Endothelial cell of hepatic sinusoid (primary cell): ENCODE measurements around the gene ELL.

Experiments used
- in situ Hi-C: cut with HindIII; loops from 2 replicates; pipeline ENCODE4 v1.10.0; 2017; ENCODE audit warnings: low sequenced_read_pairs

Gene ELL

DNA sequence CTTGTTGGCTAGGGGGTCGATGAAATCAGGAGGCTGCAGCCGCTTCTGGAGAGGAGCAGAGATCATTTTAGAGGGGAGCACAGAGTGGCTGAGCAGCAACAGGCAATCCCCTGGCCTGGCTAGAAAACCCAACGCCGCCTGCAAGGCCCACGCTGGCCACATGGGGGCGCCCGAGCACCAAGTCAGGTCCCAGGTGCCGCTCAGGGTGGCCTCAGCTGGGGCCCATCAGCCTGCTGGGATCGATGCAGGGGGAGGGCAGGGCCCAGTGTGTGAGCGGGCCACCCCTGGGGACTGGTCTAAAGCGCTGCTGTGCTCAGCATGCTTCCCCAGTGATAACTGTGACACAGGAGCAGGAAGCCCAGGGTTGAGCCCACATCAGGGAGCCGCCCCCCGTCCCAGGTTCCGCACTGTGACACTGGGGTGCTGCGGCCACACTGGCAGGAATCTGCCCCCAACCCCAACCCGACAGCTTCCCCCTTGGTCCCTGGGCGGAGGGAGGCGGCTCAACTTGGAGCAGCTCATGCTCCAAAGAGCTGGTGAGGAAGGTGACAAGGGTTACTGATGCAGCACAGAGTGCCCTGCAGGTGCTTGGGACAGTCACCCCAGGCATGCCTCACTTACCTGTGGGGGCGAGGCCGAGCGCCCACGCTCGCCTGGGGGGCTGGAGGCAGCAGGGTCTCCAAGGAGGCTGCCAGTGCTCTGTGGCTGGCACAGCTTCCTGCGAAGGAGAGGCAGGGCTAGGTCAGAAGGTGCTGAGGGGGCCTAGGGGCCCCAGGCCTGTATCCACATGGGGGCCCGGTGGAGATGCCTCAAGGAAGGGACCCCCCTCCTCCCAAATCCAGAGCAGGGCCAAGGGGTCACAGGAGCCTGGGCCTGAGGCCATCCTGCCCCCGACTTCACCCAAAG lies 70.7 kb downstream of the ELL start:
- in situ Hi-C loops, result no loop called here

DNA sequence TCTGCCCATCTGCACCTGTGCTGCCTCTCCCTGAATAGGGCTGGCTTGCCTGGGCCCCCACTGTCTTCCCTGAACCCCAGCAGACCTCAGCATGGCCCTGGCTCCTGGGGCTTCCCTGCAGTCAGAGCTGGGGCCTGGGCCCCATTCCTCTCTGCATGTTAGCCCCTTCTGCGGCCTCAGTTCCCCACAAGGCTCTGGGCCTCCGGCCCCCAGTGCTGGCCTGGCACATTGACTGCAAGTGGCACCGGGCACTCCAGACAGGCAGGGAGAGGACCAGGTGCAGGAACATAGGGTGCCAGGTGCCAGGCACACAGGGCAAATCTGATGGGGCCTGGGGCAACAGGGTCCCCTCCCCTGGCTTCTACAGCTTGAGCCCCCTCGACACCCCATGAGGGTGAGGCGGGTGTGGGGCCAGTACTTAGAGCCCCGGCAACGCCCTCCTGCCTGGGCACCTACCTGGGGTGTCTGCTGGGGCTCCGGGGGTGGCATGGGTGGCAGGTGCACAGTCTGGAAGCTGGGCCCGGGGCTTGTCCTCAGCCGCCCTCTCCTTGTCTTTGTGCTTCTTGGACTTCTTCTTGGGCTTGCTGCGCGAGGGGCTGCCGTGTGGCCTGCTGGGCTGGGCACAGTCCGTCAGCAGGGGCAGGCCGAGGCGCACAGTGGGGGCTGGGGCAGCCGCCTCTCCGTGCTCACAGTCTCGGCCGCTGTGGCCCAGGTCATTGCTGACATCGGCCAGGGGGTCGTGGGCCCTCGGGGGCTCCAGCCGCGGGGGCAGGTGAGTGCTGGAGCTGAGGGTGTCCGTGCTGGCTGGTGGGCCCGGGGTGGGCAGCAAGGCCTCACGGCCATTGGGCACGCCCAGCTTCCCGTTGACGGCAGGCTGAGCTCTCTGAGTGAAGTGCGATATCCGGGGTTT lies 71.6 kb downstream of the ELL start:
- in situ Hi-C loops, result no loop called here

DNA sequence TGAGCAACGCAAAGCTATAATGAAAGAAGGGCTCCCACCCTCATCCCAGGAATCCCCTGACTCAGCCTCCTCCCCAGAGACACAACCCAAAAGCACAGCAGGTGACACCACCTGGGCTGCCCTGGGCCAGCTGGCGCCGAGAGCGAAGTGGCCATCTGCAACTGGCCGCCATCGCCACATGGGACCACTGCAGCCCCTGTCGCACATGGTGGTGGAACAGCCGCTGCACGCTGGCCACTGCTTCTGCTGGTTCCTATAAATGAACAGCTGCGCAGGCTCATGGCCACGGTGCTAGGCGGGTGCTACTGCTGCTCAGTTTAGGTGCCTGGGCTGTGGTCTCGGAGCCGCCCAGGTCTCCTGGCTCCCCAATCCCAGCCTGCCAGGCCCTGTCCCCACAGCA lies 72.3 kb downstream of the ELL start:
- in situ Hi-C loops, result no loop called here

DNA sequence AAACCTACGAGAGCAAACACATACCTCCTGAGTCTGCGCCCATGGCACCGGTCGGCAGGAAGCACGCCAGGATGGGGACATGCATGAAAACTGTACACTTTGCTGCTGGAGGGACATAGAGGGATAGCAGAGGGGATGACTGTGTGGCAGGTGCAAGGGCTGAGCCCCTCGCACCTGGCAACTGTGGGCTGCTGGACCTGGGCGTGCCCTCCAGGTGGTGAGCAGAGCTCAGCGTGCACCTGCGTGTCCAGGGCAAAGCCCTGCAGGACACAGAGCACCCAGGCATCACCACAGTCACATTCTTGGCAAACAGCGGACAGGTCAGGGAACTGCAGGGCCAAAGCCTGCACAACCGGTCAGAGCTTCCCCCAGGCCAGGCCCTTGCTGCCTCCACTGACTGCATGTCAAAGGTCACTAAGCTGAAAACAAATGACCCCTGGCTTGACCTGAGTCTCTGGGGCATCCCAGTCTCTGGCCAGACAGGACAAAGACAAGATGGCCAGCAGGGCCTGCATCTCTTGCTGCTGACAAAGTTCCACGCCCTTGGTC lies 75.0 kb downstream of the ELL start:
- in situ Hi-C loops, result no loop called here

DNA sequence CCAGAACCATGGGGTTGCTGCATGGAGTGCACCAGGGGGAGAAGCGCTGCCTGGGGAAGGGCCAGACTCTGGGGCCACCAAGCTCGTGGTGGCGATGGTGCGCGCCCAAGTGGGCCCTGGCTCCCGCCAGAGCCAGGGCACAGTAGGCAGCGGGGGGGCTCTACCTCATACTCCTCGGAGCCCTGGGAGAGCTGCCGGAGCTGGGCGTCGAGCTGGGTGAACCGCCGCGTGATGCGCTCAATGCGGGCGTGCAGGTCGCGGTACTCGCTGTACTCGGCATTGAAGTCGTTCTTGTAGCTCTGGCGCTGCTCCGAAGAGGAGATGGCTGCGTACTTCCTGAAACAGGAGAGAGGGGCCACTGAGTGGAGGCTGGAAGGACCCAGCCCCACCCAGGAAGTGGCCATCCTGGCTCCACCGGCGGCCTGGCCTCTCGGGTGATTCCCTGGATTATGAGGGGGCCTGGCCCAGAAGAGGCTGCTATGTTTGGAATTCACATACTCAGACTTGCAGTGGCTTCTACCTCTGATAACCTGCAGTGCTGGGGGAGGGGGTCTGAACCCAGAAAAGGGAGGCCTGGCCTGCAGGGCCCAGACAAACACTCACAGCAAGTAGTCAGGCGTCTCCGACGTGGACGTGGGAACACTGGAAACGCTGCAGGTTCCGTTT lies 75.6 kb downstream of the ELL start:
- in situ Hi-C loops, result no loop called here

DNA sequence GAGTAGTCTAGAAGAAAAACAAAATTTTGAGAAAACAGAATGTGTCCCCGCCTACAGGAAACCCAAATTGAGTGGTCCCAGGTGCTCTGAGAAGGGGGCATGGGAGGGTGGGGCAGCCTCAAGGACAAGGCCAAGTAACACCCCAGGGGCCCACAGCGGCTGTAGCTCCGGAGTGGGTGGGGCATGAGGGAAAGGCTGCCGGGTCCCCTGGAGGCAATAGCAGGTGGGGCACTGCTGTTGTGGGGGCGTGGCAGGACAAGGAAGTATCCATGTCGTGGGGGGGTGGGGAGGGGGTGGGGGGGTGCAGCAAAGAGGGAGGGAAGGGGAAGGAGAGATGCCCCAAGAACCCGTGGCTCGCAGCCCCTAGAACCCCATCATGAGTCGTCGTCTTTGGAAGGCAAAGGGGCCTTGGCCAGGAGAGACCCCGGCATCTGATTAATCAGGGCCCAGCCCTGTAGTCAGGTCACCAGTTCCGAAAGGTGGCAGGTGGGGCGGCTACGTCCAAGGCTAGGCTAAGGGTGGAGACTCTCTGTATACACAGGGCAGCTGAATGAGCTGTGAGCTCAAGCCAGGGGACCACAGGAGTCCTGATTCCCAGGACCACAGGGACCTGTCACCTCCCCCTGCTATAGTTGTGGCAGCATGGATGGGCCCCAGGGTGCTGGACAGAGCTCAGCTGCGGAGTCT lies 76.5 kb downstream of the ELL start:
- in situ Hi-C loops, result no loop called here

DNA sequence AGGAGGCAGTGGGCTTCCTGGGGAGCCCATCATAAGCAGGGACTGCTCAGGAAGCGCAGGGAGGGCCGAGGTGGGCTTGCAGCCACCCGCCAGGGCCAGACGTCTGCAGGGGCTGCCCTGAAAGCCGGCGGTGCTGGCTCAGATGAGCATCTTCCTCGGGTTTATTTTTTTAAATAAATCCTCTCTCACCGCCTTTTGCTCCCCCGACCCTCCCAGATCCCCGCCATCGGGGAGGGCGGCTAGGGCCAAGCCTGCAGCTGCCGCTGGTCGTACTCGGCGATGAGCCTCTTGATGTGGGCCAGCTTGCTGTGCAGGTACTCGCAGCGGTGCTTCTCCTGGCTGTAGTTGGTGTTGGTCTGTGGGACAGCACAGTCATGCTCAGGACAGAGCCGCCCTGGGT lies 77.4 kb downstream of the ELL start:
- in situ Hi-C loops, result no loop called here

DNA sequence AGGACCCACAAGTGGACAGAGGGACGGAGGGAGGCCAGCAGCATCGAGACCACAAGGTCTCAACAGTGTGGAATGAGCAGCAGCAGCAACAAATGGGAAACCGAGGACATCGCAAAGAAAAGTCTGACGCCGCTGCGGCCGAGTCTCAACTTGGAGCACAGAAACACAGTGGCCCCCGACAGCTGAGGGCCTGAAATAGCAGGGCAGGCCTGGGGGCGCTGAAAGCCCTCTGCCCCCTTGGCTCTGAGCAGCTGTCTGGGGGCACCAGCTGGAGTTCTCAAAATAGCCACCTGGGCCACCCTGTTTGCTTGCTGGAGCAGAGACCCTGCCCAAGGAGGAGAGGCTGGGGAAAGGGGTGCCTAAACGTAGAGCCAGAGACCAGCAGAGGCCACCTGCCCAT lies 78.0 kb downstream of the ELL start:
- in situ Hi-C loops, result no loop called here

DNA sequence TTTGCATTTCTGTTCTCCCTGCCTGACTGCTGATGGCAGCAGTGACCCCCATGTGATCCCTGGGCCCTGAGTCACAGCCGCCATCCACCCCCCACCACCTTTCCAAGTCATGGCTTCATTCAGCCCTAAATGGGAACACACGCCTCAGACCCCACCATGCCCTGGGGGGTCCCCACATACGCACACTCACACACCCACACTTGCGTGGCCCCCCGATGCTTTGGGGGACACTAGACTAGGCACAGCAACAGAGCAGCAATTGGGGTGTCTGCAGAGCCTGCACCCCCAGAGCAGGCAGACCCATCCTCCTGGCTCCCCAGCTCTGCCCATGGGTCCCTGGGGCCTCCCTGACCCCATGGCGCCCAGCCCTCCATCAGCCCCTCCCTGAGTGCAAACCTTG lies 78.5 kb downstream of the ELL start:
- in situ Hi-C loops, result no loop called here

DNA sequence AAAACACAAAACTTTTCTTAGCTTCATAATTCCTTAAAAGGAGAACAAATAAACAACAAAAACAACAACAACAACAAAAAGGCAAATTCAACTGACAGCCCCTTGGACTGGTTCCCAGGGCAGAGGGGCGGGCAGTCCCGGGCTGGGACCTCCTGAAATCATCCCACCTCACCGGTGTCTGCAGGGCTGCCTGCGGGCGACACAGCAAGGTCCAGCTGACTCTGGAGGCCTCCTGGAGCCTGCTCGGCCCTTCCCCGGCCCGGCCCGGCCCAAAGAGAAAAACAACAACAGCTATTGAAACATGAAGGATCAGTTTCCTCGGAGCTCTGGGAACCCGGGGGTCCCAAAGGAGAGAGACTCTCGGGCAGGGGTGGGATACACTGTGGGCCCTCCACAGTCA lies 78.9 kb downstream of the ELL start:
- in situ Hi-C loops, result no loop called here

DNA sequence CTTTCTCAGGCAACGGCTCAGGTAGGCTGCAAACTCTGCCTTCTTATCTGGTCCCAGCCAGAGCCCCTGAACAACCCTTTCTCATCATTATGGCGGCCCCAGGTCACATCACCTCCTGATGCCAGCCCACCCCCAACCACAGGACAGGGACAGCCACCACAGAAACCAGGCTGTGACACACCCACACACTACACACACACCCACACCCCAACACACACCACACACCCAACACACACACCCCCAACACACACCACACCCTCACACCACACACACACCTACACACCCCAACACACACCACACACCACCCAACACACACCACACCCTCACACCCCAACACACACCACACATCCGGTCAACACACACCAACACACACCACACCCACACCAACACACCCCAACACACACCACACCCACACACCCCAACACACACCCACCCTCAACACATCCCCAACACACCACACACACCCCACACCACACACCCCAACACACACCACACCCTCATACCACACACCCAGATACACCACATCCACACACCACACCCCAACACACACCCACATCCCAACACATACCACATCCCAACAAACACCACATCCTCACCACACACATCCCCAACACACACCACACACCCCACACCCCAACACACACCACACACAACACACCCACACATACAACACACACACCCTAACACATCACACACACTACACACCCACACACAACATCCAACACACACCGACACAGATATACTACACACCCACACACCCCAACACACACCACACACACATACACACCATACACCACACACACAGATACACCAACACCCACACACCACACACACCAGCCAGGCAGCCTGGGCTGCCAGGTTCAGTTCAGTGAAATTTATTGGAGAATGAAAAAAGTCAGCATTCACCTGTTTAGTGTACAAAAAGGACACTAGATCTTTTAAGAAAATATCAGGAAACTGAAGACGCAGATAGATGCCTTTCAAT lies 79.8 kb downstream of the ELL start:
- in situ Hi-C loops, result no loop called here

DNA sequence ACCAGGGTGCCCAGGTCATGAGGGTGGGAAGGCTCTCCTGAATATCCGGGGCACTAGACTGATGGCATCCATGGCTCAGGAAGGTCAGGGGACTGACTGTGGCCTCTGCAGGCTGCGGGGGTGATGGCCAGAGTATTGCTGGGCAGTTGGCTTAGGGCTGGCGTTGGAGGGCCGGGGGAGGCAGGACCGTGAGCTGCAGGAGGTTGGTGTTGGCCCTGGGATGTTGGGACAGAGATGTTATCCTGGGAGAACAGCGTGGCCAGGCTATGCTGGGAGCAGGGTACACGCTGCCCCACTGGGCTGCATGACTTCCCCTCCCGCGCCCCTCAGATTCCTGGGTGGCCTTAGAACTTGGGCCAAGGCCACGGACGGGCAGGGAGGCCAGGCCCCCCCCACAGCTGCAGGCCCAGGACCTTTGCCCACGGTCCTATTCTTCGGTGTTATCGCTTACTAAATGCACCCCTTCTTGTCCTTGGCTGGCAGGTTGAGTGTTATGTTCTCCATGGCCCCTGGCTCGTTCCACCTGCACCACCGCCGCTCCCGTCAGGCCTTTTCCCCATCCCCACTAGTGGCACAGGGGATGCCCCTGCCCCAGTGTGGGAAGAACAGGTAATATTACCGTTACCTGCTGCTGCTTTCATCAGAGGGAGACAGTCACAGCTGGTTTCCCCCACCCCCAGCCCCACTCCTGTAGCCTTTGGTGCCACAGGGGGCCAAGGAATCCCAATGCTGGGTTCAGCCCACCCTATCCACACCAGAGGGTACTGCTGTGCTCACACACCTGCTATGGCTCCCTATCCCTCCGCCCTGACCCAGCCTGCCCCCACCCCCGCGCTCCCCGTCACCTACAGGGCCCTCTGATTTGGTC lies 80.7 kb downstream of the ELL start:
- in situ Hi-C loops, result no loop called here

DNA sequence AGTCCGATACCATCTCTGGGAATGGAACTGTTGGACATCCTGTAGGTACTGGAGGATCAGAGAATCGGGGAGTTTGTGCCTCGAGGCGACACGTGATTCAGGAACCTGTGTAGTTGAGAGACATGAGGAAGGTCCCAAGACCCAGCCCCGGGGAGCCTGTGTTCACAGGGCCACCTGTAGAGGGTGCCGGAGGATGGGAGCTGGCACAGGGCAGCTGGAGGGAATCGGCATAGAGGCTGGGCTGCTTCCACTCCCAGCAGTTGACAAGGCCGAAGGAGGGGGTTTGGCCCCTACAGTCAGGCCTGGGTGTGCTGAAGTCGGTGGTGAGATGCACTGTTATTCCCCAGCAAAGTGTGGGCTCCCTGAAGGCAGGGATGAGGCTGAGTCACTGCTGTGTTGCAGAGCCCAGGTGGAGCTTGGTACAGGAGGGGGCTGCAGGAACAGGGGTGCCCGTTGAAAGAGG lies 81.4 kb downstream of the ELL start:
- in situ Hi-C loops, result no loop called here

DNA sequence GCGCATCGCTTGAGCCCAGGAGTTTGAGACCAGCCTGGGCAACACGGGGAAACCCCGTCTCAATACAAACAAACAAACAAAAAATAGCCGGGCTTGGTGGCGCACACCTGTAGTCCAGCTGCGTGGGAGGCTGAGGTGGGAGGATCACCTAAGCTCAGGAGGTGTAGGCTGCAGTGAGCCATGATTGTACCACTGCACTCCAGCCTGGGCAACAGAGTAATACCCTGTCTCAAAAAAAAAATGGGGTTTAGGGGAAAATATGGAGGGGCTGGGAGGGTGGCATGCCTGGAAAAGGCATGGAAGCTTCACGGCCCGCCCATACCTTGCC lies 82.0 kb downstream of the ELL start:
- in situ Hi-C loops, result no loop called here

DNA sequence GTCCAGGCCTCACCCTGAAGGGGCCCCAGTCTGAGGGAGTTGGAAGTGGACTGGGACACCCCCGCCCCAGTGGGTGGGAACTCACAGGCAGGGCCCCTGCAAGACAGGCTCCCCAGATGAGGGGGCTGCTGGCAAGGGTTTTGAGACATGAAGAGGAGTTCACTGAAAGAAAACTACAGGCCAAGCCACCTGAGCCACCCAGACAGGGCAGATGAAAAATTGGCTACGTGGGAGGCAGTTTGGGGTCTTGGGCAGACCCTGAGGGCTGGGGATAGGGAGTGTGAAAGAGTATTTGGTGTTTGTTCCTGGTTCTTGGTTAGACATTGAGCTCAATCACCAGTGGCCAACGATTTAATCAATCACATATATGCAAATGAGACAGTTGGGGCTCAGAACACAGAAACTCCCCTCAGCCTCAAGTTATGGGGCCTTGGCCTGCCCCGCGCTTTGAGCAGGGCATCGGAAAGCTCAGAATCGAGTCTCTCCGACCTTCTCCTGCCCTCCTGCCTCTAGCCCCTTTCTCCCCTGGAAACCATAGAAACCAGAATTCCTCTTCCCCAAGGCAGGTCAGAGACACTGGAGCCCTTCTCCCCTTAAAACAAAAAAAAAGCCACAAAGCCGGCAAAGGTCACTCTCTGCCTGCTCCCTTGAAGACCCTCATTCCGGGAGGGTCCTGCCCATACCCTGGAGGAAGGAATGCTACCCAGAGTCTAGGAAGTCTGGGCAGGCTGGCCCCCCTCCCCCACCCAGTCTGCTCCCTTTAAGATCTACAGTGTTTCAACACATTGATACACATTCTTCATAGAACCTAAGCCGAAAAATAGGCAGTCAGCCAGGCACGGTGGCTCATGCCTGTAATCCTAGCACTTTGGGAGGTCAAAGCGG lies 82.6 kb downstream of the ELL start:
- in situ Hi-C loops, result no loop called here

DNA sequence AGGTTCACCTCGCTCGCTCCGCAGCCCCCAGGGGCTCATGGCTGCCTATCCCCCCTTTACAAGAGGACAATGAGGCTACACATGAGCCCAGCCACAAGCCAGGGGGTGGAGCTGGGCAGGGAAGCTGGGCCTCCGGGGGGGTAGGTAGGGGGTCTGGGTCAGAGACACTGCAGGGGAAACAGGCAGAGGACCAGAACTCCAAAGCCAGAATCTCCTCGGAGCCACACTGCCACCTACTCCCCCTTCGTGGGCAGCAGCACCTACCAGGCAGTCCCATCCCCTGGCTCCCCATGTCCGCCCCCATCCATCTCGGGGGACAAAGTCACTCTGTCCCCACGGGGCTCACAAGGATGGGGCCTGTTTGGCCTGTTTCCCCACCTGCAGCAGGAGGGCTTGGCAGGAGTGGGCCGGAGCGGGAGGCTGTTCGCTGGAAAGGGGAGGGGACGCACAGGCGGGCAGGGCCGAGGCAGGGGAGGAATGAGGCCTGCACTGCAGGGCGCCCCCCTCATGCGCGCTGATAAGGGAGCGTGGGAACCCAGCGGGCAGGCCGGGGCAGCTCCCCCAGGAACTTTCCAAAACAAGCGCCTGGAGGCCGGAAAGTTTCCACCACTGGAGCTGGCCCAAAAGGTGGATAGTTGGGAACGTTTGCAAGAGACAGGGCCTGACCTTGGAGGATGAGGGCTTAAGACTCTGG lies 83.4 kb downstream of the ELL start:
- in situ Hi-C loops, result no loop called here
